HepG2 (cell line): ENCODE results near the gene CDR2L. TPM values are rescaled to one million over a fixed set of nuclear protein-coding genes. Genes with fewer than 3 reads are reported as not detected.

Experiments
- CAMTA2 ChIP-seq: sonication (generic); formaldehyde crosslinking; IDR thresholded peaks from 2 replicates; pipeline ENCODE4 v1.4.0; 2020; ENCODE audit warnings: mild to moderate bottlenecking, missing genetic modification reagents, borderline replicate concordance
- GABPA ChIP-seq, 2 experiments: IDR thresholded peaks; 2 replicates each; pipeline ENCODE4 v1.6.1; 2011 to 2016; ENCODE audit warnings: low read depth in 2 of 2, low read length in 1 of 2, missing biosample characterization in 1 of 2, missing genetic modification characterization in 1 of 2
- KAT8 ChIP-seq: IDR thresholded peaks from 2 replicates; pipeline ENCODE4 v1.6.1; 2016; ENCODE audit warnings: missing genetic modification reagents, missing compliant biosample characterization
- MXD1 ChIP-seq: sonication (generic); formaldehyde crosslinking; IDR thresholded peaks from 2 replicates; pipeline ENCODE4 v1.4.0; 2020; ENCODE audit warnings: mild to moderate bottlenecking, missing genetic modification reagents
- MXI1 ChIP-seq: IDR thresholded peaks from 3 replicates; pipeline ENCODE4 v1.6.1; 2012; ENCODE audit warnings: low read depth, low read length, inconsistent platforms, borderline replicate concordance
- RCOR2 ChIP-seq: IDR thresholded peaks from 2 replicates; pipeline ENCODE4 v1.6.1; 2016; ENCODE audit warnings: missing biosample characterization, missing genetic modification reagents
- ZNF121 ChIP-seq: sonication (generic); formaldehyde crosslinking; IDR thresholded peaks from 2 replicates; pipeline ENCODE4 v1.5.0; 2020; ENCODE audit warnings: mild to moderate bottlenecking, missing genetic modification reagents
- ZNF296 ChIP-seq: sonication (generic); formaldehyde crosslinking; conservative IDR thresholded peaks from 2 replicates; pipeline ENCODE4 v1.5.0; 2020; ENCODE audit warnings: mild to moderate bottlenecking, missing genetic modification reagents
- ZNF331 ChIP-seq: sonication (generic); formaldehyde crosslinking; IDR thresholded peaks from 2 replicates; pipeline ENCODE4 v1.4.0; 2020; ENCODE audit warnings: missing genetic modification reagents
- ZNF430 ChIP-seq: sonication (generic); formaldehyde crosslinking; IDR thresholded peaks from 2 replicates; pipeline ENCODE4 v1.9.0; 2021; ENCODE audit warnings: mild to moderate bottlenecking, missing genetic modification reagents
- ZNF501 ChIP-seq: sonication (generic); formaldehyde crosslinking; IDR thresholded peaks from 2 replicates; pipeline ENCODE4 v1.5.1; 2020; ENCODE audit warnings: mild to moderate bottlenecking, moderate library complexity, missing genetic modification reagents
- ZNF547 ChIP-seq: sonication (generic); formaldehyde crosslinking; IDR thresholded peaks from 2 replicates; pipeline ENCODE4 v1.5.1; 2020; ENCODE audit warnings: mild to moderate bottlenecking, missing genetic modification reagents
- ZNF558 ChIP-seq: sonication (generic); formaldehyde crosslinking; IDR thresholded peaks from 2 replicates; pipeline ENCODE4 v1.9.0; 2022; ENCODE audit warnings: mild to moderate bottlenecking, missing genetic modification reagents, borderline replicate concordance
- ZNF589 ChIP-seq: sonication (generic); formaldehyde crosslinking; conservative IDR thresholded peaks from 2 replicates; pipeline ENCODE4 v1.8.0; 2022; ENCODE audit warnings: mild to moderate bottlenecking, moderate library complexity, missing genetic modification reagents
- ZNF605 ChIP-seq: sonication (generic); formaldehyde crosslinking; IDR thresholded peaks from 2 replicates; pipeline ENCODE4 v1.8.0; 2022; ENCODE audit warnings: mild to moderate bottlenecking, missing genetic modification reagents
- polyA plus RNA-seq, 8 experiments: library from polyadenylated mRNA; depleted of rRNA in 3 of 8; stranded (reverse) in 7 of 8; unstranded in 1 of 8; fragments of >200 nt; fragmentation: Illumina TruSeq in 4 of 8; extraction: Trizol in 4 of 8; gene quantifications; 2 replicates each; pipeline versions ENCODE4 v1.2.1 to v1.2.3, GENCODE V29; 2011 to 2016; ENCODE audit warnings: low read depth in 4 of 8, missing spikeins in 1 of 8, mixed read lengths in 1 of 8; ENCODE audit not compliant: insufficient read depth in 1 of 8
- total RNA-seq, 5 experiments: library from RNA; depleted of rRNA; stranded (reverse); fragments of >200 nt; fragmentation: Illumina TruSeq; extraction: Trizol; gene quantifications; 2 replicates each; pipeline ENCODE4 v1.2.3, GENCODE V29; 2016; ENCODE audit warnings: low read depth in 1 of 5
- TF ChIP-seq, protein P1 (sequence below): sonication (generic); formaldehyde crosslinking; IDR thresholded peaks from 2 replicates; pipeline ENCODE4 v1.9.0; 2022; ENCODE audit warnings: missing genetic modification reagents, mild to moderate bottlenecking, borderline replicate concordance
- TF ChIP-seq, protein P2 (sequence below): sonication (generic); formaldehyde crosslinking; IDR thresholded peaks from 2 replicates; pipeline ENCODE4 v1.4.0; 2020; ENCODE audit warnings: missing genetic modification reagents
- TF ChIP-seq, protein P3 (sequence below): sonication (generic); formaldehyde crosslinking; conservative IDR thresholded peaks from 2 replicates; pipeline ENCODE4 v1.8.0; 2022; ENCODE audit warnings: mild to moderate bottlenecking, moderate library complexity, missing genetic modification reagents

CDR2L gene
- total and polyA plus RNA-seq, 2 of the 13 experiments (the other 11 are each of a cell fraction or from before 2014, with no cell fraction given), result 1.9 to 2.1 TPM

- TF ChIP-seq, protein P1, sequence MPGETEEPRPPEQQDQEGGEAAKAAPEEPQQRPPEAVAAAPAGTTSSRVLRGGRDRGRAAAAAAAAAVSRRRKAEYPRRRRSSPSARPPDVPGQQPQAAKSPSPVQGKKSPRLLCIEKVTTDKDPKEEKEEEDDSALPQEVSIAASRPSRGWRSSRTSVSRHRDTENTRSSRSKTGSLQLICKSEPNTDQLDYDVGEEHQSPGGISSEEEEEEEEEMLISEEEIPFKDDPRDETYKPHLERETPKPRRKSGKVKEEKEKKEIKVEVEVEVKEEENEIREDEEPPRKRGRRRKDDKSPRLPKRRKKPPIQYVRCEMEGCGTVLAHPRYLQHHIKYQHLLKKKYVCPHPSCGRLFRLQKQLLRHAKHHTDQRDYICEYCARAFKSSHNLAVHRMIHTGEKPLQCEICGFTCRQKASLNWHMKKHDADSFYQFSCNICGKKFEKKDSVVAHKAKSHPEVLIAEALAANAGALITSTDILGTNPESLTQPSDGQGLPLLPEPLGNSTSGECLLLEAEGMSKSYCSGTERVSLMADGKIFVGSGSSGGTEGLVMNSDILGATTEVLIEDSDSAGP (CRISPR knock-in tag), result peak; percentile 14; the same call in 1 of the 2 replicates
- TF ChIP-seq ZNF558 (CRISPR knock-in tag), result 0 out of 2 replicates have a peak, but pooled peaks have one; percentile 88
- TF ChIP-seq, protein P2, sequence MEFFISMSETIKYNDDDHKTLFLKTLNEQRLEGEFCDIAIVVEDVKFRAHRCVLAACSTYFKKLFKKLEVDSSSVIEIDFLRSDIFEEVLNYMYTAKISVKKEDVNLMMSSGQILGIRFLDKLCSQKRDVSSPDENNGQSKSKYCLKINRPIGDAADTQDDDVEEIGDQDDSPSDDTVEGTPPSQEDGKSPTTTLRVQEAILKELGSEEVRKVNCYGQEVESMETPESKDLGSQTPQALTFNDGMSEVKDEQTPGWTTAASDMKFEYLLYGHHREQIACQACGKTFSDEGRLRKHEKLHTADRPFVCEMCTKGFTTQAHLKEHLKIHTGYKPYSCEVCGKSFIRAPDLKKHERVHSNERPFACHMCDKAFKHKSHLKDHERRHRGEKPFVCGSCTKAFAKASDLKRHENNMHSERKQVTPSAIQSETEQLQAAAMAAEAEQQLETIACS (CRISPR knock-in tag), result peak; percentile 6; the same call in 1 of the 2 replicates
- TF ChIP-seq ZNF296 (CRISPR knock-in tag), result peak; percentile 11
- peak; percentile 20; the same call in 1 of the 2 replicates for TF ChIP-seq ZNF605 (CRISPR knock-in tag)
- TF ChIP-seq GABPA (IDR thresholded peaks at IDR 0.05; ENCODE audit: low read depth, low read length), result peak; percentile 23; the same call in 1 of the 2 replicates
- TF ChIP-seq GABPA (CRISPR knock-in tag; IDR thresholded peaks at IDR 0.05; ENCODE audit: low read depth), result peak; percentile 47
- peak; percentile 53 for TF ChIP-seq ZNF121 (CRISPR knock-in tag)
- TF ChIP-seq RCOR2, result 0 out of 2 replicates have a peak, but pooled peaks have one; percentile 4
- peak; percentile 11; the same call in 1 of the 2 replicates for TF ChIP-seq ZNF589 (CRISPR knock-in tag)
- TF ChIP-seq, protein P3, sequence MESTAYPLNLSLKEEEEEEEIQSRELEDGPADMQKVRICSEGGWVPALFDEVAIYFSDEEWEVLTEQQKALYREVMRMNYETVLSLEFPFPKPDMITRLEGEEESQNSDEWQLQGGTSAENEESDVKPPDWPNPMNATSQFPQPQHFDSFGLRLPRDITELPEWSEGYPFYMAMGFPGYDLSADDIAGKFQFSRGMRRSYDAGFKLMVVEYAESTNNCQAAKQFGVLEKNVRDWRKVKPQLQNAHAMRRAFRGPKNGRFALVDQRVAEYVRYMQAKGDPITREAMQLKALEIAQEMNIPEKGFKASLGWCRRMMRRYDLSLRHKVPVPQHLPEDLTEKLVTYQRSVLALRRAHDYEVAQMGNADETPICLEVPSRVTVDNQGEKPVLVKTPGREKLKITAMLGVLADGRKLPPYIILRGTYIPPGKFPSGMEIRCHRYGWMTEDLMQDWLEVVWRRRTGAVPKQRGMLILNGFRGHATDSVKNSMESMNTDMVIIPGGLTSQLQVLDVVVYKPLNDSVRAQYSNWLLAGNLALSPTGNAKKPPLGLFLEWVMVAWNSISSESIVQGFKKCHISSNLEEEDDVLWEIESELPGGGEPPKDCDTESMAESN (CRISPR knock-in tag), result 0 out of 2 replicates have a peak, but pooled peaks have one; percentile 2
- TF ChIP-seq CAMTA2 (CRISPR knock-in tag), result 0 out of 2 replicates have a peak, but pooled peaks have one; percentile 5
- TF ChIP-seq ZNF430 (CRISPR knock-in tag), result peak; percentile 52; the same call in 1 of the 2 replicates
- peak; percentile 41; the same call in 1 of the 2 replicates for TF ChIP-seq ZNF501 (CRISPR knock-in tag)
- 0 out of 2 replicates have a peak, but pooled peaks have one; percentile 3 for TF ChIP-seq ZNF331 (CRISPR knock-in tag)
- TF ChIP-seq KAT8 (CRISPR knock-in tag), result peak; percentile 46; the same call in 1 of the 2 replicates
- TF ChIP-seq MXD1, result peak; percentile 5; the same call in 1 of the 2 replicates
- TF ChIP-seq ZNF547 (CRISPR knock-in tag), result 0 out of 2 replicates have a peak, but pooled peaks have one; percentile 9
- TF ChIP-seq MXI1, result 0 out of 3 replicates have a peak, but pooled peaks have one; percentile 4
Measured at GRCh38 chr17:74982663-74983313, 4.6 kb upstream of the CDR2L start (continued).
